Stomach (tissue), 4 donors: ENCODE measurements around the gene PPM1E.

Experiments
- CTCF ChIP-seq, 7 experiments: fragments of 450-650 bp in 4 of 7; fragments of 200-600 bp in 3 of 7; sonication (generic) in 3 of 7; IDR thresholded peaks; one replicate each; pipeline ENCODE4 v1.5.1; 2016 to 2019; ENCODE audit warnings: antibody characterized with exemption in 7 of 7, control low read depth in 2 of 7, mild to moderate bottlenecking in 1 of 7
- POLR2A ChIP-seq, 4 donors: fragments of 450-650 bp; IDR thresholded peaks; one replicate each; pipeline ENCODE4 v1.6.1; 2016; ENCODE audit warnings: antibody characterized with exemption in 4 of 4, control low read depth in 2 of 4, mild to moderate bottlenecking in 1 of 4, moderate library complexity in 1 of 4

- no peak for TF ChIP-seq POLR2A (IDR thresholded peaks at IDR 0.05)
- no peak for TF ChIP-seq CTCF (IDR thresholded peaks at IDR 0.05)
Measured at GRCh38 chr17:58947824-58948223, 192.2 kb downstream of the PPM1E start.
